ENCODE data around the gene LAMP2. TPM values are rescaled to one million over a fixed set of nuclear protein-coding genes. Genes with fewer than 3 reads are reported as not detected.
"Not testable (repeated sequence)": the region's sequence is repeated elsewhere in the genome, so short reads cannot be mapped to it uniquely, and the experiment has no call there.

The LAMP2 gene
- total RNA-seq, 1 donor from 2014 or later = 64.5 TPM

DNA sequence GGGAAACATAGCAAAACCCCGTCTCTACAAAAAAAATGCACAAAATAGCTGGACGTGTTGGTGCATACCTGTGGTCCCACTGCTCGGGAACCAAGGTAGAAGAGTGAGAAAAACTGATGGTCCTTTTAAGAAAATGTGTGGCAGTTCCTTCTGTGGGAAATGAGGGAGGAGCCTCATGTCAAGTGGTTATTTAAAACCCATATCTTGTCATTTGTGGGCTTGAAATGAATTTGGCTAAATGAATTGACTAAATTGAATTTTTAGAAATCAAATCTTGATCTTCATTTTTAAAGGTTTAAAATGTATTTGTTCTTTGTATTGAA, 16.2 kb upstream of the LAMP2 start:
- no peak for DNase-seq (ENCODE audit: low spot score, unreplicated experiment)
- Mint-ChIP-seq H3K4me3 (ENCODE audit: low read depth) (peak overlapping the region; percentile 75), H3K9me3 (ENCODE audit: low read depth) (peaks cover 18% of the 10 kb centered on the region), H3K36me3 (ENCODE audit: insufficient read depth) (peaks cover 1% of the 10 kb centered on the region), H3K27ac (peak overlapping the region; percentile 96), H3K4me1 (ENCODE audit: low read depth) (peaks cover 6% of the 10 kb centered on the region), H3K27me3 (no peaks in the 10 kb centered on the region)
- TF ChIP-seq, protein P1, sequence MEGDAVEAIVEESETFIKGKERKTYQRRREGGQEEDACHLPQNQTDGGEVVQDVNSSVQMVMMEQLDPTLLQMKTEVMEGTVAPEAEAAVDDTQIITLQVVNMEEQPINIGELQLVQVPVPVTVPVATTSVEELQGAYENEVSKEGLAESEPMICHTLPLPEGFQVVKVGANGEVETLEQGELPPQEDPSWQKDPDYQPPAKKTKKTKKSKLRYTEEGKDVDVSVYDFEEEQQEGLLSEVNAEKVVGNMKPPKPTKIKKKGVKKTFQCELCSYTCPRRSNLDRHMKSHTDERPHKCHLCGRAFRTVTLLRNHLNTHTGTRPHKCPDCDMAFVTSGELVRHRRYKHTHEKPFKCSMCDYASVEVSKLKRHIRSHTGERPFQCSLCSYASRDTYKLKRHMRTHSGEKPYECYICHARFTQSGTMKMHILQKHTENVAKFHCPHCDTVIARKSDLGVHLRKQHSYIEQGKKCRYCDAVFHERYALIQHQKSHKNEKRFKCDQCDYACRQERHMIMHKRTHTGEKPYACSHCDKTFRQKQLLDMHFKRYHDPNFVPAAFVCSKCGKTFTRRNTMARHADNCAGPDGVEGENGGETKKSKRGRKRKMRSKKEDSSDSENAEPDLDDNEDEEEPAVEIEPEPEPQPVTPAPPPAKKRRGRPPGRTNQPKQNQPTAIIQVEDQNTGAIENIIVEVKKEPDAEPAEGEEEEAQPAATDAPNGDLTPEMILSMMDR (IDR thresholded peaks at IDR 0.05; ENCODE audit: unreplicated experiment) = no peak

DNA sequence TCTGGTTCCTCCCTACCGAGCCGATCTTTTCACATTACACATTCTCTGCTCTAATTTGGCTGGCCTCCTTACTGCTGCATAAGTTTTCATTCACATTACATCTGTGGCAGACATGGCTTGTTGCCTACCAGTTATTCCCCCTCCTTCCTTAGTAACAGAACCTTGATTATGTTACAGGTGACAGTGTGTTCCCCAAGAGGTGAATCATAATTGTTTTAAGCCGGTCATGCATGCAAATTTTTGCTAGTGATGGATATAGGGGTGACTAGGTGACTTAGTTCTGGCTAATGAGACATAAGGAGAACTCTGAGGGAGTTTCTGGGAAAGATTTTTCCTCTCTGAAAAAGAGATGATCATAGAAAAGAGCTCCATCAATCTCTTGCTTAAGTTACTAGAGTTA, 8.4 kb upstream of the LAMP2 start:
- Mint-ChIP-seq H3K4me1 (ENCODE audit: low read depth) (no peaks in the 10 kb centered on the region), H3K27me3 (peaks cover 3% of the 10 kb centered on the region), H3K36me3 (ENCODE audit: insufficient read depth) (no peaks in the 10 kb centered on the region), H3K9me3 (ENCODE audit: low read depth) (no peaks in the 10 kb centered on the region), H3K27ac (no peak overlapping the region), H3K4me3 (ENCODE audit: low read depth) (no peak overlapping the region)
- DNase-seq (ENCODE audit: low spot score, unreplicated experiment) = no peak
- TF ChIP-seq, protein P1 (IDR thresholded peaks at IDR 0.05; ENCODE audit: unreplicated experiment) = no peak

DNA sequence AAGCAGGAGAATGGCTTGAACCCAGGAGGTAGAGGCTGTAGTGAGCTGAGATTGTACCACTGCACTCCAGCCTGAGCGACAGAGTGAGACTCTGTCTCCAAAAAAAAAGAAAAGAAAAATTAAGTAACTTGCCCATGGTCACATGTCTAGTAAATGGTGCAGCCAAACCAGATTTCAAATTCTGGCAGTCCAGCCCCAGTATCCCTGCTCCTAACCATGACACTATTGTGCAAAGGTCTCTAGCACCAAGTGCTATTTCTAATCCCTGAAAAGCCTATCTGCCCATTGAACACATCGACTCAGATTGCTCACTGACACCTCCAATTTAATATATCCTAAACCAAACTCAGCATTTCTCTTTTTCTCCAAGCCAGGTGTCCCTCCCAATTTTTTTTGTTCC, 7.6 kb upstream of the LAMP2 start:
- H3K9me3 Mint-ChIP-seq (ENCODE audit: low read depth) = no peaks in the 10 kb centered on the region

DNA sequence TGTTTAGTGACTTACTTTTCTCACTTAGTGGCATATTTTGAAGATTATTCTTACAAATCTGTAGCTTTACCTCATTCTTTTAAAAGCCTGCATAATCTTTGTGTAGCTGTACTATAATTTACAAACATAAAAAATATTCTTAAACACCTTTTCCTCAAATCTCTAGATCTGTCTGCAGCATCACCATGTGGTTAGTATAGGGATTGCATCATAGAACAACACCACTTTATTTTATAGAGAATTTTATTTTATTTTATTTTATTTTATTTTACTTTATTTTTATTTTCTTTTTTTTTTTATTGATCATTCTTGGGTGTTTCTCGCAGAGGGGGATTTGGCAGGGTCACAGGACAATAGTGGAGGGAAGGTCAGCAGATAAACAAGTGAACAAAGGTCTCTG, 6.4 kb upstream of the LAMP2 start:
- TF ChIP-seq, protein P1 (IDR thresholded peaks at IDR 0.05; ENCODE audit: unreplicated experiment) = peak; percentile 62
- not testable (repeated sequence) for H3K27me3 Mint-ChIP-seq; H3K9me3 Mint-ChIP-seq (ENCODE audit: low read depth); DNase-seq (ENCODE audit: low spot score, unreplicated experiment); H3K4me3 Mint-ChIP-seq (ENCODE audit: low read depth); H3K27ac Mint-ChIP-seq; H3K4me1 Mint-ChIP-seq (ENCODE audit: low read depth); H3K36me3 Mint-ChIP-seq (ENCODE audit: insufficient read depth)

More for the DNA sequence above, 7.6 kb upstream of the LAMP2 start:
- no peaks in the 10 kb centered on the region for H3K36me3 Mint-ChIP-seq (ENCODE audit: insufficient read depth)
- H3K27me3 Mint-ChIP-seq = peaks cover 3% of the 10 kb centered on the region
- no peak overlapping the region for H3K27ac Mint-ChIP-seq
- H3K4me1 Mint-ChIP-seq (ENCODE audit: low read depth) = no peaks in the 10 kb centered on the region
- H3K4me3 Mint-ChIP-seq (ENCODE audit: low read depth) = no peak overlapping the region
- TF ChIP-seq, protein P1 (IDR thresholded peaks at IDR 0.05; ENCODE audit: unreplicated experiment) = no peak
- no peak for DNase-seq (ENCODE audit: low spot score, unreplicated experiment)

DNA sequence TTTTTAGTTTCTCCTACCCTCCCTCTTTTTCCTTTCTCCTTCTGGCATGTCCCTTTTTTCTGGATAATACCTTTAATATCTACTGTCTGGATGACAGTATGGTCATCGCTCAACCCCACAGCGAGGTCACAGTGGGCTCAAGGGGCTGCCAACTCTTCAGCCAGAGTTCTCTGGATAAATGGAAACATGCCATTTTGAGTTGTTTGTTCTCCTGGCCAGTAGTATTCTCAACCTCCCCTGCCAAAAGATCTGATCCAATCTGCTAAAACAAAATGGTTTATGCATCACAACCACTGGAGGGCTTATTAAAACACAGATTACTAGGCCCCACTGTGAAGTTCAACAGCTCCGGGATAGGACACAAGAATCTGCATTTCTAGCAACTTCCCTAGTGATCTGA, 5.0 kb upstream of the LAMP2 start:
- no peak overlapping the region for H3K4me3 Mint-ChIP-seq (ENCODE audit: low read depth)
- DNase-seq (ENCODE audit: low spot score, unreplicated experiment) = no peak
- no peaks in the 10 kb centered on the region for H3K4me1 Mint-ChIP-seq (ENCODE audit: low read depth)
- H3K36me3 Mint-ChIP-seq (ENCODE audit: insufficient read depth) = no peaks in the 10 kb centered on the region
- H3K27me3 Mint-ChIP-seq = peaks cover 3% of the 10 kb centered on the region
- TF ChIP-seq, protein P1 (IDR thresholded peaks at IDR 0.05; ENCODE audit: unreplicated experiment) = no peak
- no peak overlapping the region for H3K27ac Mint-ChIP-seq
- H3K9me3 Mint-ChIP-seq (ENCODE audit: low read depth) = peaks cover 6% of the 10 kb centered on the region

DNA sequence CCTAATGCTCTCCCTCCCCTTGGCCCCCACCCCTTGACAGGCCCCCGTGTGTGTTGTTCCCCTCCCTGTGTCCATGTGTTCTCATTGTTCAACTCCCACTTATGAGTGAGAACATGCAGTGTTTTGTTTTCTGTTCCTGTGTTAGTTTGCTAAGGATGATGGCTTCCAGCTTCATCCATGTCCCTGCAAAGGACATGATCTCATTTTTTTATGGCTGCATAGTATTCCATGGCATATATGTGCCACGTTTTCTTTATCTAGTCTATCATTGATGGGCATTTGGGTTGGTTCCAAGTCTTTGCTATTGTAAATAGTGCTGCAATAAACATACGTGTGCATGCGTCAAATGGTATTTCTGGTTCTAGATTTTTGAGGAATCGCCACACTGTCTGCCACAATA, 561 bp upstream of the LAMP2 start:
- not testable (repeated sequence) for DNase-seq (ENCODE audit: low spot score, unreplicated experiment); H3K36me3 Mint-ChIP-seq (ENCODE audit: insufficient read depth); H3K4me1 Mint-ChIP-seq (ENCODE audit: low read depth); H3K27ac Mint-ChIP-seq; H3K27me3 Mint-ChIP-seq
- H3K9me3 Mint-ChIP-seq (ENCODE audit: low read depth) = peaks cover 11% of the 10 kb centered on the region
- H3K4me3 Mint-ChIP-seq (ENCODE audit: low read depth) = peak overlapping the region; percentile 48

Measured in progenitor cell of endocrine pancreas (in vitro differentiated cells).